Ureter (tissue), 1 donor: ENCODE results near the gene SLC7A7. TPM values are rescaled to one million over a fixed set of nuclear protein-coding genes. Genes with fewer than 3 reads are reported as not detected.
"Not testable (repeated sequence)": the region's sequence is repeated elsewhere in the genome, so short reads cannot be mapped to it uniquely, and the experiment has no call there.

Experiments
- DNase-seq: peaks from one replicate; pipeline ENCODE4 v3.0.0-alpha.2; 2020; ENCODE audit warnings: low spot score
- total RNA-seq: library from RNA; stranded (reverse); gene quantifications from one replicate; pipeline ENCODE4 v1.2.4, GENCODE V29; 2023
- donor health status: DM: yes; HTN: yes; CAD: no.

The SLC7A7 gene
- total RNA-seq, 1 donor from 2014 or later: 10.6 TPM

- DNase-seq: no peak
Observed at GRCh38 chr14:22821193-22822015, 6.2 kb upstream of the SLC7A7 start.

- DNase-seq: no peak
Observed at GRCh38 chr14:22820731-22821130, 5.5 kb upstream of the SLC7A7 start.

DNA sequence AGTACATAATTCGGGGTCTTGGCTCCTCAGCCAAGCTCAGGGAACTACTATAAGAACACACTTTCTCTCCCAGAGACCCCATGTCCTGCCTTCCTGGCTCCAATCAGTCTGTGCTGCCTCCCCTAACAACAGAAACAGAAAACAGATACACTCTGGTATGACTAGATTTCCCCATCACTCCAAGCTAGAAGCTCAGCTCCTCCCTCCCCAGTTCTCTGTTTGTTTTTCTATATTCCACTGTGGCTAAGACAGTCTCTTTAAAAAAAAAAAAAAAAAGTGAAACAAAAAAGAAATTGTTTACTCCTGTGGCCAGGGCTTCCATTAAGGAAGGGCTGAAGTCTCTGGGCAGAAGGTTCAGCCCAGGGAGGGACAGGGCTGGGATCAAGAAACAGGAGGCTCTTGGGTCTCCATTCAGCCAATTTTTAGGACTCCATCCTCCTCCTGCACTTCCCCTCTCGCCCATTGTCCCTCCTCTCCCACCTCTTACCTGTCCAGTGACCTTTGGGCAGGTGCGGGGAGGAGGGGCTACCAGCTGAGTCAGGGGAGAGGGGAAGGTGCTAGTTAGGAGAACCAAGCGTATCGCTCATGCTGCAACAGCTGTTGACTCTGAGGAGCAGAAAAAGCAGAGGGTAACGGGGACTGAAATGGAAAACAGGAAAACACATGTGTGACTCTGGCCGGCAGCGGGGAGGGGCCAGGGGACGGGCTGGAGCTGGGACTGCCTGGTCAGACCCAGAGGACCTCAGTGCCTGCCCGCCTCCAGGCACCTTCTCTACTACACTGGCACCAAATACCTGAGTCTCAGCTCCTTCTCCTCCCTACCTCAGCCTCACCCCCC lies 4.1 kb upstream of the SLC7A7 start:
- peak; percentile 64 for DNase-seq

GRCh38 chr14:22814373-22814772 lies 862 bp downstream of the SLC7A7 start:
- DNase-seq: no peak

DNA sequence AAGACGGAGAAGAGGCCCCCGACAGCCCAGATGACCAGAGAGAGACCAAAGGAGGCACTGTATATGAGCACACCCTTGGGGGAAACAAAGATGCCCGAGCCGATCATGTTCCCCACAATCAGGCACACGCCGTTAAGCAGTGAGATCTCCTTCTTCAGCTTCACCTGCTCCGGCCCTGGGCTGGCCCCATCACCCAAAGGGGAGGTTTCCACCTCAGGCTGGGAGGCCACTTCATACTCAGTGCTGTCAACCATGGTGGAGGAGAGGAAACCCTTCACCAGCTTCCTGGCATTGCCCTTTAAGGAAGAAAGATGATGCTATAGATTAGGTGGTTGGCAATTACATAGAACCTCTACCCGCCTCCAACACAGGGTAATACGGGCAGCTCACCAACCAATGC lies 2.1 kb downstream of the SLC7A7 start:
- DNase-seq: no peak

- DNase-seq: no peak
Observed at GRCh38 chr14:22812744-22813143, 2.5 kb downstream of the SLC7A7 start.

GRCh38 chr14:22811722-22812121 lies 3.5 kb downstream of the SLC7A7 start:
- DNase-seq: no peak

DNA sequence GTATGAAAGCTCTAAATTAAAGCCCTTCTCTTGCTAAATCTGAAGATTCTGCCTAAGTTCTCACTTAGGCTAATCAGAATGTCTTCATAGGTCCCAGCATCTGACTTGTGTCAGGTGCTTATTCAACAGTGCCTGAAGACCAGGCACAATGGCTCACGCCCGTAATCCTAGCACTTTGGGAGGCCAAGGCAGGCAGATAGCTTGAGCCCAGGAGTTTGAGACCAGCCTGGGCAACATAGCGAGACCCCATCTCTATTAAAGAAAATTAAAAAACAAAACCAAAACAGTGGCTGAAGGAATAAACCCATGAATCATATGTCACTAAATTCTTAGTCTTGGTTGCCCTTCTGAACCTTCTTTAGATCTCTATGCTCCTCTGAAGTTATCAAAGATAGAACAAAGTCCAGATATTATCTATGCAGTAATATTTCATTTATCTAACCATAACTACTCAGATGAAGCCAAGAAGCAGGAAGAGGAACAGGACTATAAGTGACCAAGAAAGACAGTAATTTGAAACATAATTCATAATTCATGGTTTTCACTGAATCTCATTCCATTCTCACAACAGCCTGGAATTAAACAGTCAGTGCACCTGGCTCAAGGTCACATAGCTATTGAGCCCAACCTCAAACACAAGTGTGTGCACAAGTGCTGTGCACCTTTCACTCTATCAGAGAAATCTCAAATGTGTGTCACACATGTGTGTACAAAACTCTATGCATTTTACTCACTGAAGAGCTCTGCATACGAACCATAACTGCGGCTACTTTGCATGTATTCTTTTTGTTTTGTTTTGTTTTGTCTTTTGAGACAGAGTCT lies 6.6 kb downstream of the SLC7A7 start:
- no peak for DNase-seq

GRCh38 chr14:22807432-22808087 lies 7.7 kb downstream of the SLC7A7 start:
- no peak for DNase-seq

GRCh38 chr14:22805235-22805634 lies 10.0 kb downstream of the SLC7A7 start:
- DNase-seq: not testable (repeated sequence)

DNA sequence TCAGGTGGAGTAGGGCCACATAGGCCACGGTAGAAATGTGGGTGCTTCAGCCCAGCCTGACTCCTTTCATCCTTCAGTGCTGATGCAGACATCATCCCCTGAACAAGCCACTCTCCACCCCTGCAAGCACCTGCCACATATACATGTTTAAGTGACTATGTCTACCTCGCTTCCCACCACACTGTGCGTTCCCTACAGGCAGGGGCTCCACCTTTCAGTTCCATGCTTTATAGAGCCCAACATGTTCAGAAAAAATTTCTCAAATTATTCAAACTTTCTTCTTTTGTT lies 11.6 kb downstream of the SLC7A7 start:
- DNase-seq: no peak

DNA sequence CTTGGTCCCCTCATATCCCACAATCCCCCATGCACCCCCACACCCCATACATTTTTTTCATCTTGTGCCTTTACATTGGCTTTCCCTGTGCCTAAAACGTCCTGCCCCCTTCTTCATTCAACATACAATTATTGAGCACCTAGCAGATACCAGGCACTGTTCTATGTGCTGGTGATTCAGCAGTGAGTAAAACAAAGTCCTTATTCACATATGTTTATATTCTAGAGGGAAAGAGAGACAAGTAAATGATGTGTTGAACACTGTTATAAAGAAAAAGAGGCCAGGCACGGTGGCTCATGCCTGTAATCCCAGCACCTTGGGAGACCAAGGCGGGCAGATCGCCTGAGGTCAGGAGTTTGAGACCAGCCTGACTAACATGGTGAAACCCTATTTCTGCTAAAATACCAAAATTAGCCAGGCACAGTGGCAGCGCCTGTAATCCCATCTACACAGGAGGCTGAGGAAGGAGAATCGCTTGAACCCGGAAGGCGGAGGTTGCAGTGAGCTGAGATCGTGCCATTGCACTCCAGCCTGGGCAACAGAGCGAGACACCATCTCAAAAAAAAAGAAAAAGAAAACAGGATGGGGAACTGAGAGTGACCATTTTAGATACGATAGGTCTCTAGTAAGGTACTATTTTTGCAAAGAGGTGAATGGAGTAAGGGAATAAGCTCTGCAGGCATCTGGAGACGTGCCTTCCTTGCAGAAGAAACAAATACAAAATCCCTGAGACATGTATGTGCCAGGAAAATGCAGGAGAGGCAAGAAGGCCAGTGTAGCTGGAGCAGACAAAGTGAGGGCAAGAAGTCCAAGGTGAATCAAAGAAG lies 12.2 kb downstream of the SLC7A7 start:
- no peak for DNase-seq

DNA sequence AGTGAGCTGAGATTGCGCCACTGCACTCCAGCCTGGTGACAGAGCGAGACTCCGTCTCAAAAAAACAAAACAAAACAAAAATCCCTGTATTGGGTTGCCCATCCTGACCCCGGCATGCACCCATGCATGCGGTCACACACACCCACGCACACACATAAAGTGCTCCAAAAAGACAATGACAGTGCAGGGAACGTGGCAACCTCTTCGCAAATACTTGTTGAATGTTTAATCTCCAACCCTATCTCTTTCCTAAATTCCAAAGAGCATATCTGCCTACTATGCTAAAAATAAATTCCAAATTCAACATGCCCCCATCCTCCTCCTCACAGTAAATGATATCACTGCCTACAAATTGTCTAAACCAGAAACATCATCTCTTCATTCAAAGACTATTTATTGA lies 13.5 kb downstream of the SLC7A7 start:
- no peak for DNase-seq

DNA sequence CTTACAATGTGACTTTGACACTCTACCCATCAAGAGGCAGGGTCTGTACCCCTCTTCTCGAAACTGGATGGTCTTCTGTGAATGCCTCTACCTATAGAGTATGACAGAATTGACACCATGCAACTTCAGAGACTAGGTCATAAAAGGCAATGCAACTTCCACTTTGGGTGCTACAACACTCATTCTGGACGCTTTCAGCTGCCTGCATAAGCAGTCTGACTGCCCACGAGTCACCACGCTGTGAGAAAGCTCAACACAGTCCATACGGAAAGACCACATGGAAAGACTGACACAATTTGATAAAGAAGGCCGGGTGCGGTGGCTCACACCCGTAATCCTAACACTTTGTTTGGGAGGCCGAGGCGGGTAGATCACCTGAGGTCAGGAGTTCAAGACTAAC lies 14.9 kb downstream of the SLC7A7 start:
- no peak for DNase-seq

- no peak for DNase-seq
Observed at GRCh38 chr14:22798528-22798927, 16.7 kb downstream of the SLC7A7 start.

DNA sequence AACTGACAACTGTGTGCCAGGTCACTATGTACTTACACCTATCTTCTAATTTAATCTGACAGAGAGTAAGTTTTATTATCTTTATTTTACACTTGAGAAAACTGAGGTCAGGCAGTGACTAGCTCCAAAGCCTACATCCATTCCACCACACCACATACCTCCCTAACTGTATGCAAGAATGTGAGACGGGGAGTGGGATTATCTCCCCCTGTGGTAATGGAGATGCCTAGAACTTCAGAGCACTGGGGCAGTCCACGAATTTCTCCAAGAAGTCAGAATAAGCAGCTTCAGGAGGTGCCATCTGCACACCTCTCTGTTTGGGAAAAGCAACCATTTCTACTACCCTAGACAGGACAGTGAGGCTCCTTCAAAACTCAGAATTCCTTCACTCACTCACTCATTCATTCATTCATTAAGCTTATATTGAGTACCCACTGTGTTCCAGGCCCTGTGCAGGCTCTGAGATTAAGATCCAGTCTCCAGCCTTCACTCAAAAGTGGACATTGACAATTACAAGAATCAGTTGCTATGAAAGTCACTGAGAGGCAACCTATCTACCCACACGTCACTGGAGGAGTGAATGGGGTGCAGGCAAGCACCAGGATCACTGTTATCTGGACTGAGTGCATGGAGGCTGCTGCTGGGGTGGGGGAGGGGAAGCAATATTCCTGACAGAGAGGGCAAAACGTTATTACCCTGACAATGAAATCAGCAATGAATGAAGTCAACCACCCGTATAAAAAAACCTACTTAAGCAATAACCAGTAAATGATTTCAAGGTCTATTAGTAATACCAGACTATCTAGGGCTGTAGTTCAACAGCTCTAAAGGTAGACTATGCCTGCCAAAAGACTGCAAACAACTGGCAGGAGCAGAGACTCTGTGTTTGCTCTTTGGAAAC lies 18.0 kb downstream of the SLC7A7 start:
- no peak for DNase-seq

GRCh38 chr14:22796087-22796707 lies 19.0 kb downstream of the SLC7A7 start:
- DNase-seq: no peak

DNA sequence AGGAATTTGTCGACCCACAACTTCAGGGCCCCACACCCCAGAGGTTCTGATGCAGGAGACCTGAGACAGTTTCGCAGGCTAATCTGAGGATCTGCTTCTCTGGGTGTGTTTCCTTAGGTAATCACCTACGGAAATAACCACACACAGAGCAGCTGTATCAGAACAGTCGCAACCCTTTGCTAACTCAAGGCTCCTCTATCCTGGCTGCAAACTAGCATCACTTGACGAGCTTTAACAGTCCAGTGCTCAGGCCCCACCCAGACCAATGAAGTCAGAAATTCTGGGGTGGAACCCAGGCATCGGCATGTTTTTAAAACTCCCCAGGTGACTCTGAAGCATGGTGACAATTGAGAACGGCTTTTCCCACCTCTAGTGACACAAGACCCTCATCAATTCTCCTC lies 20.7 kb downstream of the SLC7A7 start:
- no peak for DNase-seq

- no peak for DNase-seq
Observed at GRCh38 chr14:22793976-22794375, 21.3 kb downstream of the SLC7A7 start.
